B cell (primary cell): ENCODE measurements around the gene PARP8. TPM values are rescaled to one million over a fixed set of nuclear protein-coding genes. Genes with fewer than 3 reads are reported as not detected.

Experiments used
- ATAC-seq: fragments of 200-7000 bp; cut with Tn5 transposase; one replicate; pipeline ENCODE4 v1.10.0; 2021; ENCODE audit warnings: low read depth, mild to moderate bottlenecking, moderate number of reproducible peaks, moderate library complexity
- CTCF ChIA-PET: fragments of 350-600 bp; sonication (Branson Sonifier 250); formaldehyde crosslinking; loops from one replicate; lab custom pipeline; 2021; ENCODE audit warnings: antibody characterized with exemption, inconsistent platforms; lab: Charles Lee
- POLR2A ChIA-PET: fragments of 350-600 bp; sonication (Branson Sonifier 250); formaldehyde crosslinking; loops from one replicate; lab custom pipeline; 2021; ENCODE audit warnings: antibody characterized with exemption; lab: Charles Lee
- DNase-seq: peaks from one replicate; pipeline ENCODE4 v3.0.0; 2013
- H2AFZ ChIP-seq: 2 replicates; pipeline ENCODE4 v1.6.1; 2012; ENCODE audit warnings: mild to moderate bottlenecking, low read depth, low read length; ENCODE audit not compliant: insufficient read depth, poor library complexity, severe bottlenecking
- H3K27ac ChIP-seq, 2 donors: 1 replicate in 1 of 2; 2 replicates in 1 of 2; pipeline ENCODE4 v1.5.1; 2012 to 2013; ENCODE audit warnings: low read length in 2 of 2, mild to moderate bottlenecking in 2 of 2, moderate library complexity in 1 of 2
- H3K27me3 ChIP-seq, 4 experiments: fragments of 200-600 bp in 1 of 4; sonication (generic) in 1 of 4; replicated peaks in 1 of 4; 1 replicate in 2 of 4; 2 replicates in 2 of 4; pipeline versions ENCODE4 v1.6.1 to v1.7.0; 2013 to 2016; ENCODE audit warnings: low read length in 3 of 4, mild to moderate bottlenecking in 2 of 4, mixed read lengths in 1 of 4, moderate library complexity in 1 of 4; ENCODE audit not compliant: insufficient read depth in 4 of 4, control insufficient read depth in 3 of 4; ENCODE audit errors: control extremely low read depth in 1 of 4
- H3K36me3 ChIP-seq, 2 experiments: replicated peaks in 1 of 2; 1 replicate in 1 of 2; 2 replicates in 1 of 2; pipeline versions ENCODE4 v1.6.1 to v1.7.1; 2013; ENCODE audit warnings: low read length in 1 of 2; ENCODE audit not compliant: insufficient read depth in 2 of 2, control insufficient read depth in 1 of 2; ENCODE audit errors: control extremely low read depth in 1 of 2, extremely low read depth in 1 of 2
- H3K4me1 ChIP-seq, 2 donors: fragments of 200-600 bp in 1 of 2; sonication (generic) in 1 of 2; 1 replicate in 1 of 2; 2 replicates in 1 of 2; pipeline versions ENCODE4 v1.5.1 to v1.6.1; 2013 to 2017; ENCODE audit warnings: low read length in 2 of 2; ENCODE audit not compliant: control insufficient read depth in 2 of 2, insufficient read depth in 2 of 2
- H3K4me2 ChIP-seq: replicated peaks from 2 replicates; pipeline ENCODE3; 2012; ENCODE audit warnings: mild to moderate bottlenecking, low read depth, low read length; ENCODE audit not compliant: poor library complexity, severe bottlenecking
- H3K4me3 ChIP-seq, 5 experiments: fragments of 200-600 bp in 1 of 5; sonication (generic) in 1 of 5; 1 replicate in 3 of 5; 2 replicates in 2 of 5; pipeline versions ENCODE4 v1.5.1 to v1.7.0; 2011 to 2016; ENCODE audit warnings: low read length in 4 of 5, mild to moderate bottlenecking in 4 of 5, low read depth in 2 of 5, control low read depth in 1 of 5, moderate library complexity in 1 of 5; ENCODE audit not compliant: insufficient read depth in 1 of 5; ENCODE audit errors: control extremely low read depth in 1 of 5, extremely low read depth in 1 of 5
- H3K79me2 ChIP-seq: fragments of 200-600 bp; sonication (generic); one replicate; pipeline ENCODE4 v1.6.0; 2016; ENCODE audit warnings: low read length; ENCODE audit not compliant: control insufficient read depth, insufficient read depth
- H3K9ac ChIP-seq: fragments of 200-600 bp; sonication (generic); 2 replicates; pipeline ENCODE4 v1.6.1; 2017; ENCODE audit warnings: mild to moderate bottlenecking, low read length, moderate library complexity
- H3K9me3 ChIP-seq, 3 donors: one replicate each; pipeline versions ENCODE4 v1.6.1 to v1.7.1; 2013; ENCODE audit warnings: low read length in 2 of 3; ENCODE audit not compliant: control insufficient read depth in 2 of 3, insufficient read depth in 1 of 3; ENCODE audit errors: control extremely low read depth in 1 of 3
- H4K20me1 ChIP-seq: 2 replicates; pipeline ENCODE4 v1.6.0; 2012; ENCODE audit warnings: mild to moderate bottlenecking, low read length; ENCODE audit not compliant: insufficient read depth, control insufficient read depth, poor library complexity, severe bottlenecking
- H3K27ac Mint-ChIP-seq: one replicate; pipeline ENCODE4 v1.8.0; 2021; ENCODE audit warnings: mixed read lengths
- H3K27me3 Mint-ChIP-seq: one replicate; pipeline ENCODE4 v1.8.0; 2021; ENCODE audit warnings: mixed read lengths
- H3K4me1 Mint-ChIP-seq: one replicate; pipeline ENCODE4 v1.8.0; 2021; ENCODE audit warnings: mixed read lengths
- H3K4me3 Mint-ChIP-seq: one replicate; pipeline ENCODE4 v1.8.0; 2021; ENCODE audit warnings: mixed read lengths
- H3K9me3 Mint-ChIP-seq: one replicate; pipeline ENCODE4 v1.8.0; 2022; ENCODE audit warnings: mixed read lengths; ENCODE audit not compliant: insufficient read depth
- CTCF ChIP-seq: fragments of 200-600 bp; IDR thresholded peaks from one replicate; pipeline ENCODE4 v1.8.0; 2022; ENCODE audit warnings: antibody characterized with exemption, mild to moderate bottlenecking
- EZH2 ChIP-seq: IDR thresholded peaks from 2 replicates; pipeline ENCODE4 v1.6.1; 2012; ENCODE audit warnings: borderline replicate concordance, low read depth, mild to moderate bottlenecking, moderate library complexity, low read length; ENCODE audit not compliant: insufficient read depth, poor library complexity, severe bottlenecking
- WGBS: methylation state at CpG from one replicate; pipeline ENCODE4 v1.1.5; 2013; ENCODE audit warnings: missing lambda C conversion rate; ENCODE audit not compliant: insufficient coverage; 5-methylcytosine and 5-hydroxymethylcytosine counted together
- intact Hi-C: fragments of 100-400 bp; cut with micrococcal nuclease; formaldehyde crosslinking; loops from one replicate; pipeline ENCODE4 v1.10.0; 2022
- polyA plus RNA-seq: library from polyadenylated mRNA; depleted of rRNA; stranded (reverse); fragments of >200 nt; gene quantifications from 2 replicates; pipeline ENCODE4 v1.2.3, GENCODE V29; 2012
- total RNA-seq, 2 donors: library from RNA; stranded (reverse); fragments of 120-200 nt in 1 of 2; gene quantifications; 1 replicate in 1 of 2; 2 replicates in 1 of 2; pipeline versions ENCODE4 v1.2.3 to v1.2.4, GENCODE V29; 2013 to 2022

The PARP8 gene
- total and polyA plus RNA-seq, 2 donors (not counting 1 experiment from before 2014, with no cell fraction given) = 36.2 to 83.6 TPM

GRCh38 chr5:50875002-50875344, 208.5 kb downstream of the PARP8 start:
- Histone ChIP-seq H3K4me2 (peak overlapping the region; percentile 27), H3K27me3 (peaks cover 0 to 5% (median 0%) of the 10 kb centered on the region in 4 experiments), H3K4me3 (no peak overlapping the region), H3K79me2 (no peaks in the 10 kb centered on the region), H4K20me1 (no peaks in the 10 kb centered on the region), H2AFZ (peak overlapping the region; percentile 44), H3K9ac (no peak overlapping the region), H3K27ac (no peak overlapping the region), H3K36me3 (no peaks in the 10 kb centered on the region), H3K4me1 (peaks cover 0 to 5% of the 10 kb centered on the region in 2 donors), H3K9me3 (peaks cover 0 to 1% (median 0%) of the 10 kb centered on the region in 3 donors)
- ChIA-PET POLR2A (no interaction called here), CTCF (no interaction called here)
- no peak overlapping the region for H3K27ac Mint-ChIP-seq
- intact Hi-C loops = no loop called here
- no peak overlapping the region for H3K4me3 Mint-ChIP-seq
- DNase-seq = no peak
- peaks cover 11% of the 10 kb centered on the region for H3K4me1 Mint-ChIP-seq
- TF ChIP-seq EZH2 (no peak), CTCF (no peak)
- no CpG with 5 or more reads among the region's 1 CpG for WGBS
- H3K9me3 Mint-ChIP-seq = no peaks in the 10 kb centered on the region
- H3K27me3 Mint-ChIP-seq = peaks cover 21% of the 10 kb centered on the region
- no peak for ATAC-seq

- TF ChIP-seq EZH2 (no peak), CTCF (no peak)
These were observed 212.0 kb downstream of the PARP8 start for GRCh38 chr5:50878470-50878869.

More at GRCh38 chr5:50878470-50878869, 212.0 kb downstream of the PARP8 start:
- H3K9me3 ChIP-seq = peaks cover 0 to 3% (median 0%) of the 10 kb centered on the region in 3 donors
- ChIA-PET CTCF (no interaction called here), POLR2A (no interaction called here)
- no peaks in the 10 kb centered on the region for H3K79me2 ChIP-seq
- peaks cover 11% of the 10 kb centered on the region for H3K4me1 Mint-ChIP-seq
- no peak overlapping the region for H2AFZ ChIP-seq
- peaks cover 13% of the 10 kb centered on the region for H3K27me3 Mint-ChIP-seq
- no peaks in the 10 kb centered on the region for H3K36me3 ChIP-seq
- no peak overlapping the region for H3K4me3 ChIP-seq
- ATAC-seq (no peak), DNase-seq (no peak)
- no peak overlapping the region for H3K27ac ChIP-seq
- H3K9me3 Mint-ChIP-seq = no peaks in the 10 kb centered on the region
- 100% methylated on average over 1 of the region's 2 CpGs for WGBS
- no peak overlapping the region for H3K4me3 Mint-ChIP-seq
- H3K27ac Mint-ChIP-seq = no peak overlapping the region
- peaks cover 0 to 5% of the 10 kb centered on the region in 2 donors for H3K4me1 ChIP-seq
- no peaks in the 10 kb centered on the region for H4K20me1 ChIP-seq
- H3K4me2 ChIP-seq = no peak overlapping the region
- intact Hi-C loops = no loop called here
- no peak overlapping the region for H3K9ac ChIP-seq
- no peaks in the 10 kb centered on the region for H3K27me3 ChIP-seq
